Activated naive CD8-positive, alpha-beta T cell (primary cell): ENCODE data around the gene RCL1.
A peak's percentile ranks its signal among the peaks of the same experiment; 100 is the strongest.
"Not testable (repeated sequence)": the region's sequence is repeated elsewhere in the genome, so short reads cannot be mapped to it uniquely, and the experiment has no call there.

Experiments used
- H3K27ac Mint-ChIP-seq: one replicate; pipeline ENCODE4 v1.8.0; 2021; ENCODE audit warnings: mixed read lengths
- H3K27me3 Mint-ChIP-seq: one replicate; pipeline ENCODE4 v1.8.0; 2021; ENCODE audit warnings: mixed read lengths
- H3K36me3 Mint-ChIP-seq: one replicate; pipeline ENCODE4 v1.8.0; 2021; ENCODE audit warnings: mixed read lengths
- H3K4me1 Mint-ChIP-seq: one replicate; pipeline ENCODE4 v1.8.0; 2021; ENCODE audit warnings: low read depth, mixed read lengths
- H3K4me3 Mint-ChIP-seq: one replicate; pipeline ENCODE4 v1.8.0; 2021; ENCODE audit warnings: mild to moderate bottlenecking, mixed read lengths
- H3K9me3 Mint-ChIP-seq: one replicate; pipeline ENCODE4 v1.8.0; 2021; ENCODE audit warnings: low read depth, mixed read lengths

The RCL1 gene

DNA sequence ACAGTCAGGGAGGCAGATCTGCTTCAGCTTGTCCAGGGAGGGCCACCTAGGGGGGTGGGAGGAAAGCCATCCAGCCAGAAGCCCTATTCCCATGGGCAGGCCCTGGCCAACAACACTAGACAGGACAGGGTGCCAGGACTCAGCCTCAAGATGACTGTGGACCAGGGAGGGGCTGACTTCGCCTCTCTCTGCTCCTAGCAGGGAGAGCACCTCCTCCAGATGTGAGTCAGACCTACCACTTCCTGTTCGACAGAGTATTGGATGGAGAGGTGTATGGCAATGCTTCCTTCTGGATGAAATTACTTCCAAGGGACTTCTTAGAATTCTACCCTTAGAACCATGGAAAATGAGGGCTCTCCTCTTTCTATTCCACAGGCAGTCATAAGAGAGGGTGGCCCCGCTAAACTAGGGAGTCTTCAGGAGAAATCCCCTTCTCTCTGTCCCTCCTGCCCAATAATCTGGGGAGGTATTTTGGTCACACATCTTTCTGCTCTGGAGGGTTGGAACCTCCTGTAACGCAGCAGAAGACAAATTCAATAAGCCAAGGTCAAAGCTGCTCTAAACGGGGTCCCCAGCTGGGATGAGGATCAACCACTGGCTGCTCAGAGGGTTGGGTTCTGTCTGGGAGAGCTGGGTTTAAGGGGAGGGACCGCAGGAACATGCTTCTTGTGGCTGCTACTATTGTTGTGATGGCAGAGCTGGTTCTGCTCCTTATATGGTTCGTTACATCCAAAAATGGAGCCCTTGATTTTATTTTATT is 23.2 kb upstream of the RCL1 start:
- H3K27ac Mint-ChIP-seq: no peak overlapping the region
- no peaks in the 10 kb centered on the region for H3K4me1 Mint-ChIP-seq
- no peaks in the 10 kb centered on the region for H3K36me3 Mint-ChIP-seq
- H3K4me3 Mint-ChIP-seq: no peak overlapping the region
- no peaks in the 10 kb centered on the region for H3K27me3 Mint-ChIP-seq
- H3K9me3 Mint-ChIP-seq: no peaks in the 10 kb centered on the region

DNA sequence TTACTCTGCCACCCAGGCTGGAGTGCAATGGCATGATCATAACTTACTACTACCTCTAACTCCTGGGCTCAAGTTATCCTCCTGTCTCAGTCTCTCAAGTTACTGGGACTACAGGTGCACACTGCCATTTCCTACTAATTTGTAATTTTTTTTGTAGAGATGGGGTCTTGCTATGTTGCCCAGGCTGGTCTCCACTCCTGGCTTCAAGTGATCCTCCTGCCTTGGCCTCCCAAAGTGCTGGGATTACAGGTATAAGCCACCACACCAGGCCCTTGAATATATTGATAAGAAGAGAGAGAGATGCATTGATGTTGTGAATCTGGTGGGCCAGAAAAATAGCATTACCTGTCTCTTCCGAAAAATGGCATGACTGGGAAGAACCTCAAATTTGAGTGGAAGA is 21.0 kb upstream of the RCL1 start:
- no peak overlapping the region for H3K27ac Mint-ChIP-seq

DNA sequence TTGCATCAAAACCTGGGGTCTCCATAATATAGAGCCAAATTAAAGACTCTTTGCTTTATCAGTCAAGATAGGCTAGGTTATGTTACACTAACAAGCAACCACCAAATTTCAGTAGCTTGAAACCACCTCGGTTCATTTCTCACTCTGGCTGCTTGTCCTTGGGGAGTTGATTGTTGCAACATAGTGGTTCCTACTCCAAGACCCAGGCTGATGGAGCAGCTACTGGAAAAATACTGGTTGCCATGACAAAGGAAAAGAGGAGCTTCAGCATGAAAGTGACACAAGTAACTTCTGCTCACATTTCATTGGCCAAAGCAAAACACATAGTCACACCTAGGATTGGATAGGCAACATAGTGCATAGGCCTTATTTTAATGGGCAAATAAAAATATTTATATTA is 18.5 kb upstream of the RCL1 start:
- no peaks in the 10 kb centered on the region for H3K36me3 Mint-ChIP-seq
- H3K9me3 Mint-ChIP-seq: no peaks in the 10 kb centered on the region
- H3K4me3 Mint-ChIP-seq: no peak overlapping the region
- H3K27ac Mint-ChIP-seq: no peak overlapping the region
- no peaks in the 10 kb centered on the region for H3K4me1 Mint-ChIP-seq
- no peaks in the 10 kb centered on the region for H3K27me3 Mint-ChIP-seq

More for the DNA sequence above, 21.0 kb upstream of the RCL1 start:
- H3K27me3 Mint-ChIP-seq: no peaks in the 10 kb centered on the region
- H3K4me1 Mint-ChIP-seq: no peaks in the 10 kb centered on the region
- H3K36me3 Mint-ChIP-seq: no peaks in the 10 kb centered on the region
- no peaks in the 10 kb centered on the region for H3K9me3 Mint-ChIP-seq
- H3K4me3 Mint-ChIP-seq: no peak overlapping the region

GRCh38 chr9:4774958-4775357 is 17.8 kb upstream of the RCL1 start:
- not testable (repeated sequence) for H3K4me1 Mint-ChIP-seq, H3K9me3 Mint-ChIP-seq, H3K27ac Mint-ChIP-seq, H3K27me3 Mint-ChIP-seq, H3K4me3 Mint-ChIP-seq, H3K36me3 Mint-ChIP-seq

GRCh38 chr9:4780651-4781050 is 12.1 kb upstream of the RCL1 start:
- H3K4me1 Mint-ChIP-seq: no peaks in the 10 kb centered on the region
- H3K27ac Mint-ChIP-seq: no peak overlapping the region
- no peaks in the 10 kb centered on the region for H3K36me3 Mint-ChIP-seq
- H3K4me3 Mint-ChIP-seq: no peak overlapping the region
- peaks cover 4% of the 10 kb centered on the region for H3K27me3 Mint-ChIP-seq
- H3K9me3 Mint-ChIP-seq: no peaks in the 10 kb centered on the region

DNA sequence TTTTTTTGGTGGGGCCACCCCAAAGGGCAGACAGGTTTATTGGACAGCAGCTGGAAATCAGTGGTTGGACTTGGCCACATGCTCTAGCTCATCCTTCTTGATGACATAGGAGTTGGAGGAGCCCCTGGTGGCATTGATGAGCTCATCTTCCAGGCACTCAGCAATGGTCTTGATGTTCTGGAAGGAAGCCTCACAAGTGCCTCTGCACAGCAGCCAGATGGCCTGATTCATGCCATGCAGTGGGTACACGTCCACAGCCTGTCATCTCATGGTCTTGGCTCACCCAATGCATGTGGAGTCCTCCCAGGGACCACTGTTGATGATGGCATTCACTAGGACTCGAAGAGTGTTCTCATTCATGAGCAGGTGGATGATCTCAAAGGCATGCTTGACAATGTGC is 11.3 kb upstream of the RCL1 start:
- H3K4me1 Mint-ChIP-seq: no peaks in the 10 kb centered on the region
- H3K9me3 Mint-ChIP-seq: no peaks in the 10 kb centered on the region
- peaks cover 4% of the 10 kb centered on the region for H3K27me3 Mint-ChIP-seq
- no peak overlapping the region for H3K27ac Mint-ChIP-seq
- no peaks in the 10 kb centered on the region for H3K36me3 Mint-ChIP-seq
- no peak overlapping the region for H3K4me3 Mint-ChIP-seq

GRCh38 chr9:4783191-4783590 is 9.6 kb upstream of the RCL1 start:
- not testable (repeated sequence) for H3K4me1 Mint-ChIP-seq, H3K27ac Mint-ChIP-seq, H3K9me3 Mint-ChIP-seq, H3K4me3 Mint-ChIP-seq, H3K27me3 Mint-ChIP-seq, H3K36me3 Mint-ChIP-seq

- Mint-ChIP-seq H3K27ac (no peak overlapping the region), H3K27me3 (peaks cover 3% of the 10 kb centered on the region), H3K4me1 (peaks cover 5% of the 10 kb centered on the region), H3K4me3 (no peak overlapping the region), H3K9me3 (no peaks in the 10 kb centered on the region), H3K36me3 (no peaks in the 10 kb centered on the region)
These were observed 8.3 kb upstream of the RCL1 start for GRCh38 chr9:4784403-4784802.

DNA sequence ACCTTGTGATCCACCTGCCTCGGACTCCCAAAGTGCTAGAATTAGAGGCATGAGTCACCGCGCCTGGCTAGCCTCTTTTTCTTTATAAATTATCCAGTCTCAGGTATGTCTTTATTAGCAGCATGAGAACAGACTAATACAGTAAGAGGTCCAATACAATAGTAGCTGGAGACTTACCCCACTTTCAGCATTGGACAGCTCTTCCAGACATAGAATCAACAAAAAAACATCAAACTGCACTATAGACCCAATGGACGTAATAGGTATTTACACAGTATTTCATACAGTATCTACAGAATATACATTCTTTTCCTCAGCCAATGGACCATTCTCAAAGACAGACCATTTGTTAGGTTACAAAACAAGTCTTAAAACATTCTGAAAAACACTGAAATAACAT is 6.1 kb upstream of the RCL1 start:
- H3K9me3 Mint-ChIP-seq: no peaks in the 10 kb centered on the region
- H3K4me3 Mint-ChIP-seq: no peak overlapping the region
- H3K4me1 Mint-ChIP-seq: peaks cover 5% of the 10 kb centered on the region
- H3K27me3 Mint-ChIP-seq: peaks cover 1% of the 10 kb centered on the region
- H3K27ac Mint-ChIP-seq: no peak overlapping the region
- no peaks in the 10 kb centered on the region for H3K36me3 Mint-ChIP-seq

DNA sequence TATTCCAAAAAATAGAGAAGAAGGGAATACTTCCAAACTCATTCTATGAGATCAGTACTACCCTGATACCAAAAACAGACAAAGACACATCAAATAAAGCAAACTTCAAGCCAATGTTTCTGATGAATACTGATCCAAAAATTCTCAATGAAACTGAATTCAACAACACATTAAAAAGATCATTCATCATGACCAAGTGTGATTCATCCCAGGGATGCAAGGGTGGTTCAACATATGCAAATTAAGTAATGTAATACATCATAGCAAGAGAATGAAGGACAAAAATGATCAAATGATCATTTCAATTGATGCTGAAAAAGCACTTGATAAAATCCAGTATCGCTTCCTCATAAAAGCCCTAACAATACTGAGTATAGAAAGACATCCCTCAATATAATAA is 4.9 kb upstream of the RCL1 start:
- Mint-ChIP-seq H3K27ac (no peak overlapping the region), H3K36me3 (no peaks in the 10 kb centered on the region), H3K27me3 (no peaks in the 10 kb centered on the region), H3K4me1 (peaks cover 10% of the 10 kb centered on the region), H3K9me3 (no peaks in the 10 kb centered on the region), H3K4me3 (no peak overlapping the region)

GRCh38 chr9:4788703-4789102 is 4.0 kb upstream of the RCL1 start:
- no peaks in the 10 kb centered on the region for H3K9me3 Mint-ChIP-seq
- H3K36me3 Mint-ChIP-seq: no peaks in the 10 kb centered on the region
- H3K27me3 Mint-ChIP-seq: no peaks in the 10 kb centered on the region
- no peak overlapping the region for H3K4me3 Mint-ChIP-seq
- H3K4me1 Mint-ChIP-seq: peaks cover 10% of the 10 kb centered on the region
- no peak overlapping the region for H3K27ac Mint-ChIP-seq

- Mint-ChIP-seq H3K9me3 (no peaks in the 10 kb centered on the region), H3K27ac (peak overlapping the region; percentile 85), H3K36me3 (peaks cover 9% of the 10 kb centered on the region), H3K4me1 (peaks cover 35% of the 10 kb centered on the region), H3K4me3 (peak overlapping the region; percentile 97), H3K27me3 (no peaks in the 10 kb centered on the region)
These were observed 631 bp upstream of the RCL1 start for GRCh38 chr9:4792054-4792571.

DNA sequence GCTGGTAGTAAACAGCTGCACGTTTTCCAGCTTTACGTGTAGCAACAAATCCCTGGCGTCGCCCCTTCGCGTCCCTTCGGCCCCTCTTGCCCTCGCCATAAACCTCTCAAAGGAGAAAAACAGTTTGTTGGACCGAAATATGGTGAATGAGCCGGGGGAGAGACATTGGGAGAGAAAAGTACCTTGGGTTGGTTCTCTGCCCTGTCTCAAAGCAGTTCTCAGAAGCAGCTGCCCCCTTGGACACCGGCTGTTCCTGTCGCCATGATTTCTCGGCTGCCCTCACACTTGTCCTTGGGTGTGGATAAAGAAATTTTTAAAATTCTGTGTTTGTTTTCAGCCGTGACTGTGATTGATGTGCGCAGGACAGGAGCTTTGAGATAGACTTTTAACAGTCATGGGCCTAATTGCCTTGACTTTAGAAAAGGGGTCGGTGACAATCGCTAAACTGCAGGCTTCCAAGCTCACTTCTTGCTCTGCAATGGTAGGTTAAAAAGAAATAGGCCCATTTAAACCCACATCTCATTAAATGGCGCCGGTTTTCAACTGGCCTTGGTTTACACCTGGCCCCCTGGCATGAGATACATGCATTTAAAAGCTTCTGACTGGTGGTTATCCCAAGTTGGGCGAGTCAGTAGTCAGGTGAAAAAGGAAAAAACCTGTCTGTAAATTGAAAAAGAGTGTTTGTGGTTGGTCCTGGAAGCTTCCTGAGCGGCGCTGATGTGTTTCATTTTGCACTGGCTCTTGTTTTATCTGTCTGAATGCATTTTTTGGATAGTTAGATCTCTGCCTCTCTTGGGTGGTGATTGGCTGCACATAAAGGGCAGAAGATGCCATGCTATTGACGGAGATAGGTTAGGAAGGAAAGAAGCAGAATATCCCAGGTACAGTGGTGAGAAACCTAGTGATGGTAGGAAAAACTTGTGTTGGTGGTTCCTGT is 983 bp downstream of the RCL1 start:
- H3K27ac Mint-ChIP-seq: peak overlapping the region; percentile 78
- peak overlapping the region; percentile 97 for H3K4me3 Mint-ChIP-seq
- no peaks in the 10 kb centered on the region for H3K9me3 Mint-ChIP-seq
- H3K4me1 Mint-ChIP-seq: peaks cover 42% of the 10 kb centered on the region
- peaks cover 9% of the 10 kb centered on the region for H3K36me3 Mint-ChIP-seq
- H3K27me3 Mint-ChIP-seq: no peaks in the 10 kb centered on the region

DNA sequence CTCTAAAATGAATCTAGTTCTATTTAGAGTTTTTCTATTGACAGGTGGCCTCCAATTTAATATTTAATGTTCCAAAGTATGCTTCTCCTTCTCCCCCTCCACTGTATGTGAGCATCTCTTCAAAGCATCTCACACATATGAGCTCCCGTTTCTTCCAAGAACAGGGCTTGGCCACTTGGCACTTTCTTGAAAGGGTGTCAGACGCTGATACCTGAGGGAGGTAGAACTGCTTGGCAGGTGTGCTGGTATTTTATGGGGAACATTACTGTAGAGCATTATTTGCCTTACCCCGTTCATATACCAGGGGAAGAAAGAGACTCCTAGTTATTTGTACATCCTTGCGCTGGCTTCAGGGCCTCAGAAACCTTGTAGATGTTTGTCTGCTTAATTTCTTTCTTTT is 1.9 kb downstream of the RCL1 start:
- H3K9me3 Mint-ChIP-seq: no peaks in the 10 kb centered on the region
- H3K36me3 Mint-ChIP-seq: peaks cover 9% of the 10 kb centered on the region
- H3K4me1 Mint-ChIP-seq: peaks cover 49% of the 10 kb centered on the region
- peak overlapping the region; percentile 97 for H3K4me3 Mint-ChIP-seq
- no peaks in the 10 kb centered on the region for H3K27me3 Mint-ChIP-seq
- H3K27ac Mint-ChIP-seq: no peak overlapping the region

DNA sequence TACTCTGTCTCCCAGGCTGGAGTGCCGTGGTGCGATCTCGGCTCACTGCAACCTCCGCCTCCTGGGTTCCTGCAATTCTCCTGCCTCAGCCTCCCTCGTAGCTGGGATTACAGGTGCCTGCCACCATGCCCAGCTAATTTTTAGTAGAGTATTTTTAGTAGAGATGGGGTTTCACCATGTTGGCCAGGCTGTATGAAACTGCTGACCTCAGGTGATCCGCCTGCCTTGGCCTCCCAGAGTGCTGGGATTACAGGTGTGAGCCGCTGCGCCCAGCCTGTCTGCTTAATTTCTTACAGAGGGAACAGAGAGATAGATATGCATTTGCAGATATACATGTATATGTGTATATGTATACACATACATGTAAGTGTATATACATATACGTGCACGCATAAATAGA is 2.4 kb downstream of the RCL1 start:
- Mint-ChIP-seq H3K4me3 (peak overlapping the region; percentile 97), H3K4me1 (peaks cover 52% of the 10 kb centered on the region)
- H3K36me3 Mint-ChIP-seq, H3K9me3 Mint-ChIP-seq, H3K27me3 Mint-ChIP-seq, H3K27ac Mint-ChIP-seq: not testable (repeated sequence)
